HepG2 (cell line): ENCODE data around the gene ACSF3. TPM values are rescaled to one million over a fixed set of nuclear protein-coding genes. Genes with fewer than 3 reads are reported as not detected.

Experiments
- ATAC-seq: fragments of 200-7000 bp; cut with Tn5 transposase; 3 replicates; pipeline ENCODE4 v1.9.1; 2020; ENCODE audit warnings: mild to moderate bottlenecking, moderate library complexity
- BruUV-seq: library from RNA; stranded (reverse); fragments of 400-500 nt; replicated peaks from 2 replicates; lab custom pipeline; 2021; lab: Mats Ljungman, UMichigan
- CTCF ChIA-PET: fragments of 300-600 bp; formaldehyde crosslinking; extraction: SDS; loops from one replicate; lab custom pipeline; 2021; ENCODE audit warnings: low total read pairs, inconsistent platforms, low intra/inter-chr PET ratio; lab: Yijun Ruan, JAX
- POLR2A ChIA-PET: fragments of 350-600 bp; sonication (Branson Sonifier 250); formaldehyde crosslinking; loops from one replicate; lab custom pipeline; 2020; ENCODE audit warnings: antibody characterized with exemption, inconsistent platforms; lab: Yijun Ruan, JAX
- DNase-seq: peaks from one replicate; pipeline ENCODE4 v3.0.0-alpha.2; 2015; ENCODE audit warnings: low spot score
- FAIRE-seq: peaks from 3 replicates; lab custom pipeline; 2011; peaks lifted over from hg19 to GRCh38; lab: Jason Lieb, UNC
- H2AFZ ChIP-seq: one replicate; pipeline ENCODE4 v1.6.1; 2011; ENCODE audit warnings: low read length, inconsistent platforms
- H3K27ac ChIP-seq: fragments of 300-600 bp; 3 replicates; pipeline ENCODE4 v1.8.0; 2011; ENCODE audit warnings: mixed run types, mild to moderate bottlenecking, mixed read lengths, low read length, inconsistent platforms; ENCODE audit not compliant: insufficient read depth; ENCODE audit errors: extremely low read length
- H3K27me3 ChIP-seq, 2 experiments: fragments of 200-600 bp in 1 of 2; 2 replicates in 1 of 2; 3 replicates in 1 of 2; pipeline versions ENCODE4 v1.6.0 to v1.8.0; 2011; ENCODE audit warnings: low read length in 2 of 2, mild to moderate bottlenecking in 2 of 2, moderate library complexity in 2 of 2, inconsistent platforms in 1 of 2; ENCODE audit not compliant: insufficient read depth in 2 of 2, control insufficient read depth in 1 of 2
- H3K36me3 ChIP-seq, 2 experiments: fragments of 200-600 bp in 1 of 2; replicated peaks in 1 of 2; 2 replicates in 1 of 2; 3 replicates in 1 of 2; pipeline versions ENCODE4 v1.5.1 to v1.8.0; 2011; ENCODE audit warnings: low read length in 2 of 2, inconsistent platforms in 1 of 2; ENCODE audit not compliant: insufficient read depth in 2 of 2, control insufficient read depth in 1 of 2
- H3K4me1 ChIP-seq: 2 replicates; pipeline ENCODE4 v1.5.1; 2012; ENCODE audit warnings: low read length, inconsistent platforms; ENCODE audit not compliant: insufficient read depth
- H3K4me2 ChIP-seq: 2 replicates; pipeline ENCODE4 v1.6.0; 2011; ENCODE audit warnings: low read depth, low read length, inconsistent platforms
- H3K4me3 ChIP-seq, 3 experiments: fragments of 200-600 bp in 1 of 3; sonication (generic), shearing (Covaris generic) in 1 of 3; replicated peaks in 1 of 3; 2 replicates each; pipeline ENCODE4 v1.5.1; 2011 to 2016; ENCODE audit warnings: low read length in 3 of 3, inconsistent platforms in 2 of 3, low read depth in 2 of 3, mild to moderate bottlenecking in 2 of 3, control low read depth in 1 of 3, mixed read lengths in 1 of 3; ENCODE audit not compliant: insufficient read depth in 1 of 3
- H3K79me2 ChIP-seq: one replicate; pipeline ENCODE4 v1.6.1; 2011; ENCODE audit warnings: low read length, inconsistent platforms; ENCODE audit not compliant: insufficient read depth
- H3K9ac ChIP-seq: 2 replicates; pipeline ENCODE4 v1.6.0; 2011; ENCODE audit warnings: mild to moderate bottlenecking, low read depth, low read length, inconsistent platforms; ENCODE audit not compliant: insufficient read depth
- H3K9me3 ChIP-seq: 2 replicates; pipeline ENCODE4 v1.5.1; 2012; ENCODE audit warnings: mild to moderate bottlenecking, low read length
- H4K20me1 ChIP-seq: 2 replicates; pipeline ENCODE4 v1.6.0; 2011; ENCODE audit warnings: inconsistent platforms, mild to moderate bottlenecking, low read length, moderate library complexity; ENCODE audit not compliant: insufficient read depth
- CTCF ChIP-seq: sonication (generic); formaldehyde crosslinking; IDR thresholded peaks from 2 replicates; pipeline ENCODE4 v1.5.0; 2020; ENCODE audit warnings: mild to moderate bottlenecking, missing genetic modification reagents, moderate library complexity
- EZH2 ChIP-seq: conservative IDR thresholded peaks from 2 replicates; pipeline ENCODE4 v1.6.1; 2012; ENCODE audit warnings: mild to moderate bottlenecking, low read depth, low read length, moderate library complexity
- KLF13 ChIP-seq: sonication (generic); formaldehyde crosslinking; IDR thresholded peaks from 2 replicates; pipeline ENCODE4 v1.4.0; 2020; ENCODE audit warnings: mild to moderate bottlenecking, missing genetic modification reagents
- REST ChIP-seq, 2 experiments: IDR thresholded peaks; 2 replicates each; pipeline ENCODE4 v1.6.1; 2011 to 2012; ENCODE audit warnings: low read length in 2 of 2, borderline replicate concordance in 1 of 2, low read depth in 1 of 2, mild to moderate bottlenecking in 1 of 2, moderate library complexity in 1 of 2
- ZBTB20 ChIP-seq: sonication (generic); formaldehyde crosslinking; IDR thresholded peaks from 2 replicates; pipeline ENCODE4 v1.8.1; 2023; ENCODE audit warnings: missing genetic modification reagents, low read depth, mild to moderate bottlenecking, borderline replicate concordance
- ZNF552 ChIP-seq: sonication (generic); formaldehyde crosslinking; IDR thresholded peaks from 2 replicates; pipeline ENCODE4 v1.9.0; 2022; ENCODE audit warnings: missing genetic modification reagents, mild to moderate bottlenecking, borderline replicate concordance
- ZNF629 ChIP-seq: sonication (generic); formaldehyde crosslinking; conservative IDR thresholded peaks from 2 replicates; pipeline ENCODE4 v1.5.0; 2020; ENCODE audit warnings: missing genetic modification reagents
- ZNF646 ChIP-seq: sonication (generic); formaldehyde crosslinking; IDR thresholded peaks from 2 replicates; pipeline ENCODE4 v1.9.0; 2021; ENCODE audit warnings: mild to moderate bottlenecking, missing genetic modification reagents
- WGBS: methylation state at CpG from one replicate; pipeline ENCODE4 v1.1.6; 2017; ENCODE audit warnings: low lambda C conversion rate; 5-methylcytosine and 5-hydroxymethylcytosine counted together
- in situ Hi-C: cut with HindIII; loops from 2 replicates; pipeline ENCODE4 v1.10.0; 2017; ENCODE audit warnings: low pct_unique_long_range_greater_than_20kb; ENCODE audit not compliant: extremely low pct_ligation_motif_present
- intact Hi-C: fragments of 100-400 bp; cut with micrococcal nuclease; formaldehyde crosslinking; loops from one replicate; pipeline ENCODE4 v1.10.0; 2022; ENCODE audit not compliant: unreplicated experiment
- polyA plus RNA-seq, 8 experiments: library from polyadenylated mRNA; depleted of rRNA in 3 of 8; stranded (reverse) in 7 of 8; unstranded in 1 of 8; fragments of >200 nt; fragmentation: Illumina TruSeq in 4 of 8; extraction: Trizol in 4 of 8; gene quantifications; 2 replicates each; pipeline versions ENCODE4 v1.2.1 to v1.2.3, GENCODE V29; 2011 to 2016; ENCODE audit warnings: low read depth in 4 of 8, missing spikeins in 1 of 8, mixed read lengths in 1 of 8; ENCODE audit not compliant: insufficient read depth in 1 of 8
- total RNA-seq, 5 experiments: library from RNA; depleted of rRNA; stranded (reverse); fragments of >200 nt; fragmentation: Illumina TruSeq; extraction: Trizol; gene quantifications; 2 replicates each; pipeline ENCODE4 v1.2.3, GENCODE V29; 2016; ENCODE audit warnings: low read depth in 1 of 5

ACSF3 gene
- total and polyA plus RNA-seq, 2 of the 13 experiments (the other 11 are each of a cell fraction or from before 2014, with no cell fraction given), result 14.9 to 30.6 TPM

GRCh38 chr16:89070590-89070989 lies 23.1 kb upstream of the ACSF3 start (continued):
- TF ChIP-seq REST (IDR thresholded peaks at IDR 0.05; ENCODE audit: borderline replicate concordance in 1 of 2, low read depth in 1 of 2, low read length in 2 of 2) (no peak), CTCF (CRISPR knock-in tag) (no peak)
- TF ChIP-seq, all 625 proteins: peak for 0

GRCh38 chr16:89071686-89072547 lies 21.7 kb upstream of the ACSF3 start:
- no peak for DNase-seq
- TF ChIP-seq ZNF629 (CRISPR knock-in tag) (0 out of 2 replicates have a peak, but pooled peaks have one; percentile 30), ZBTB20 (no peak), KLF13 (CRISPR knock-in tag) (no peak), EZH2 (peak; percentile 44; the same call in 1 of the 2 replicates), ZNF646 (CRISPR knock-in tag) (no peak), ZNF552 (CRISPR knock-in tag) (no peak)

More at GRCh38 chr16:89071686-89072547, 21.7 kb upstream of the ACSF3 start:
- Histone ChIP-seq H3K4me2 (no peak overlapping the region), H3K4me3 (no peak overlapping the region), H3K9ac (no peak overlapping the region), H3K36me3 (no peaks in the 10 kb centered on the region), H4K20me1 (no peaks in the 10 kb centered on the region; the same call in 1 of the 2 replicates), H3K27me3 (peaks cover 18 to 61% of the 10 kb centered on the region in 2 experiments), H3K27ac (no peak overlapping the region), H3K79me2 (no peaks in the 10 kb centered on the region), H3K9me3 (peaks cover 21% of the 10 kb centered on the region; the same call in 1 of the 2 replicates), H2AFZ (no peak overlapping the region), H3K4me1 (no peaks in the 10 kb centered on the region)
- in situ Hi-C loops (no loop called here), intact Hi-C loops (no loop called here)
- ChIA-PET POLR2A (no interaction called here), CTCF (no interaction called here)
- ATAC-seq, result no peak
- no TSS peak for BruUV-seq
- FAIRE-seq, result no peak
- WGBS, result 14% methylated on average over 29 of the region's 30 CpGs
